Measurements from ENCODE around the gene RND2.

The RND2 gene

DNA sequence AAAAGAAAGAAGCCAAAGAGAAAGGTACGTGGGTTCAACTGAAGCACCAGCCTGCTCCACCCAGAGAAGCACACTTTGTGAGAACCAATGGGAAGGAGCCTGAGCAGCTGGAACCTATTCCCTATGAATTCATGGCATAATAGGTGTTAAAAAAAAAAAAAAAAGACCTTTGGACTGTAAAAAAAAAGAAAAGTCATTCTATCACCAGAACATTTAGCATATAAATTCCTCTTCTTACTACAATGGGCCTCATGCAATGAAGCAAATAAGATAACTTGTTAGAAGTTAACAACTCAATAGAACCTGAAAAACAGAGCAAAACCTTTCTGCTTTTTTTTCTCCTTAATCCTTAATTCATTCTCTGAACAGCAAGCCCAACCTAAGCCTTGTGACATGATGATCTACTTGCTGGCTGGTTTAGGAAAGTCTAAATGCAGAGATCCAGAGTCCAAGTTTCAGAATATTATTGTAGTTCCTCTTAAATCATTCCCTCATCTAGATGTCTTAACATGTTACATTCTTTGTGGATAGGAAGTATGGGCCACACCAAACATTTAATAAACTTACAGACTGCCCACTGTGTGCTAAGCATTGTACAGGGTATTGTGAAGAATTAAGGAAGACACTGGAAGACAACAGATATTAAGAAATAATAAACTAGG, 54.7 kb downstream of the RND2 start:
- no peak for DNase-seq (ENCODE audit: low read depth)

Data from fibroblast of gingiva (primary cell).